ENCODE results near the gene APBB1IP. TPM values are rescaled to one million over a fixed set of nuclear protein-coding genes. Genes with fewer than 3 reads are reported as not detected.

The APBB1IP gene
- total RNA-seq, 4 donors from 2014 or later = 1.2 to 2.4 (median 1.9) TPM; not detected in 1

DNA sequence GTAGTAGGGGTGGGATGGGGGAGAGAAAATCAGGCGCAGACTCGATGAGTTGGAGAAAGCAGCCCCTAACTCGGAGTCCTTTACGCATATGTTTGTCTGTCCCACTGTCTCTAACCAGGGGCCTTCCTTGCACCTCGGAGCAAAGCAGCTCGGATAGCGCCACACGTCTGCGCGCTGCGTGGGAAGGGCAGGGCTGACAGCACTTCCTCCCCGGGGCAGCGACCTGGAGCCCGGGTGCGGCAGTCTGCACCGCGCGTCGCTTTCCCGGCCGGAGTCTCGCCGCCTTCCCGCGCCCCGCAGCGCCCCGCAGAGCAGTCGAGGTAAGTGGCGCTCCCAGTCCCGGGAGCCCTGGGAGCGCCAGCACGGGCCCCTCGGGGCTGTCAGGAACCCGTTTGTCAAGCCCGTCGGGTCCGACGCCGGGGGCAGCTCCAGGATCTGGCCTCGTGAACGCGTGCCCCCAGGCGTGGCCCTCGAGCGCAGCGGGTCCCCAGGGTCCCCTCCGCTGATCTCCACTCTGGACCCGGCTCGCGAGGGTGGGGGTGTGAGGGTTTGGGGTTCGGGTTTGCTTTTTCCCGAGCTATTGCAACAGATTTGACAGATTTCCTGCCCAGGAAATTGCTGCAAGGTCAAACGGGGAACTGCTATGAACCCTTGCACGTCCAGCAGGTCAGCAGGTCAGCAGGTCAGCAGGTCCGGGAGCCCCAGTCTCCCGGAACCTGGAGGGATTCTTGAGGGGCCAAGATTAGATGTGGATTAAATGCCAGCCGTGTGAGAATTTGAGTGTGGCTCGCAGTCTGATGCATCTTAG lies 597 bp downstream of the APBB1IP start:
- TF ChIP-seq POLR2A (IDR thresholded peaks at IDR 0.05) = no peak
- TF ChIP-seq, protein P1, sequence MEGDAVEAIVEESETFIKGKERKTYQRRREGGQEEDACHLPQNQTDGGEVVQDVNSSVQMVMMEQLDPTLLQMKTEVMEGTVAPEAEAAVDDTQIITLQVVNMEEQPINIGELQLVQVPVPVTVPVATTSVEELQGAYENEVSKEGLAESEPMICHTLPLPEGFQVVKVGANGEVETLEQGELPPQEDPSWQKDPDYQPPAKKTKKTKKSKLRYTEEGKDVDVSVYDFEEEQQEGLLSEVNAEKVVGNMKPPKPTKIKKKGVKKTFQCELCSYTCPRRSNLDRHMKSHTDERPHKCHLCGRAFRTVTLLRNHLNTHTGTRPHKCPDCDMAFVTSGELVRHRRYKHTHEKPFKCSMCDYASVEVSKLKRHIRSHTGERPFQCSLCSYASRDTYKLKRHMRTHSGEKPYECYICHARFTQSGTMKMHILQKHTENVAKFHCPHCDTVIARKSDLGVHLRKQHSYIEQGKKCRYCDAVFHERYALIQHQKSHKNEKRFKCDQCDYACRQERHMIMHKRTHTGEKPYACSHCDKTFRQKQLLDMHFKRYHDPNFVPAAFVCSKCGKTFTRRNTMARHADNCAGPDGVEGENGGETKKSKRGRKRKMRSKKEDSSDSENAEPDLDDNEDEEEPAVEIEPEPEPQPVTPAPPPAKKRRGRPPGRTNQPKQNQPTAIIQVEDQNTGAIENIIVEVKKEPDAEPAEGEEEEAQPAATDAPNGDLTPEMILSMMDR (IDR thresholded peaks at IDR 0.05) = no peak
- no peak for DNase-seq

DNA sequence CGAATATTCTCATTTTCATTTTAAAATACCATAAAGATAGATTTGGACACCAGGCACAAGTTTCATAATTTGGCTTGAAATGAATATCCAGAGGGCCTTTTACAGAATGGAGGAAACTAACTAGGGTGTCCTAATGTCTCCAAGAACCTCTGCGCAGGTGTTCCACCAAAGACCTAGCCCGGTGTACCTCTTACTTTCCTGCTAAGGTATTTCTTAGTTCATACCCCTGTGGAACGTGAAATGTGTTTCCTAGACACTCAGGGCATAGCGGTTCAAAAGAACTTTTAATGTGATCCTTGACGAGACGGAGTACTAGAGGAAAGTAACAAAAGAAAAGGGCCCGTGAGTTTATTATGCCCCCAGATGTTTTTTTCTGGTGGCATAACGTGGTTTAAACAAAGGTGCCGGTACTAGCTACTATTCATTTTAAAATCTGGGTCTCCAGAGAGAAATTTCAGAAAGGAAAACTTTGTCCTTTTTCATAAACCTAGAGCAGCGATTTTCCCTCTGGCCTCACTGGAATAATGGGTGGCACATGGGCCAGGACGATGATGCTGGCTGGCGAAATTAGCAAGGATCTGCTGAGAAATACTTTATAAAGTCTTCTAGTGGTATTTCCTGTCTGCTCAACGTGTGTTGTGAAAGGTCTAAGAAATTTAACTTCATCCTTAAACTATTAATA lies 1.4 kb downstream of the APBB1IP start:
- H3K4me1 ChIP-seq = no peaks in the 10 kb centered on the region
- no peak overlapping the region for H3K27ac ChIP-seq
- no peak for DNase-seq
- no peak overlapping the region for H3K4me3 ChIP-seq
- no peaks in the 10 kb centered on the region for H3K9me3 ChIP-seq
- no peaks in the 10 kb centered on the region for H3K36me3 ChIP-seq
- TF ChIP-seq, protein P1 (IDR thresholded peaks at IDR 0.05) = no peak
- no peak for TF ChIP-seq POLR2A (IDR thresholded peaks at IDR 0.05)
- H3K27me3 ChIP-seq = peaks cover 0 to 9% of the 10 kb centered on the region in 2 donors
- intact Hi-C loops (cut with DNase I; ENCODE audit: low total_unique reads) = no loop called here

More for the DNA sequence above, 597 bp downstream of the APBB1IP start:
- Histone ChIP-seq H3K27me3 (peaks cover 0 to 9% of the 10 kb centered on the region in 2 donors), H3K27ac (no peak overlapping the region), H3K36me3 (no peaks in the 10 kb centered on the region), H3K4me1 (no peaks in the 10 kb centered on the region), H3K9me3 (no peaks in the 10 kb centered on the region), H3K4me3 (no peak overlapping the region)
- intact Hi-C loops (cut with DNase I; ENCODE audit: low total_unique reads) = no loop called here

DNA sequence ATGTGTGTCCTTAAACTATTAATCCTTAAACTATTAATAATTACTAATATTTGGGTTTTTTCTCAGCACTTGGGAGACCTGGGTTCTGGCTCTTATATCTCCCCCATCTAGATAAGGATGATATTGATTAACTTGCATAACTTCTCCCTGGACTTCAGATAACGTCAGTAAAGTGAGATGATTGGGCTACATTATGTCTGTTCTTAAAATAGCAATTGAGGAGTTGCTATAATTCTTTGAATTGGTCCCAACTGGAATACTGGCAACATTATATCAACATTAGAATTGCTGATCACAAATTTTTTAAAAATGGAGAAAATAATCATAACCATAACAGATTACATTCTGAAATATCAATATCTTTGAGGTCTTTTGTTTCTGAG lies 1.9 kb downstream of the APBB1IP start:
- Histone ChIP-seq H3K4me3 (no peak overlapping the region), H3K4me1 (no peaks in the 10 kb centered on the region), H3K27me3 (peaks cover 0 to 9% of the 10 kb centered on the region in 2 donors), H3K27ac (no peak overlapping the region), H3K9me3 (no peaks in the 10 kb centered on the region), H3K36me3 (no peaks in the 10 kb centered on the region)
- DNase-seq = no peak
- TF ChIP-seq, protein P1 (IDR thresholded peaks at IDR 0.05) = no peak
- no peak for TF ChIP-seq POLR2A (IDR thresholded peaks at IDR 0.05)
- intact Hi-C loops (cut with DNase I; ENCODE audit: low total_unique reads) = no loop called here

DNA sequence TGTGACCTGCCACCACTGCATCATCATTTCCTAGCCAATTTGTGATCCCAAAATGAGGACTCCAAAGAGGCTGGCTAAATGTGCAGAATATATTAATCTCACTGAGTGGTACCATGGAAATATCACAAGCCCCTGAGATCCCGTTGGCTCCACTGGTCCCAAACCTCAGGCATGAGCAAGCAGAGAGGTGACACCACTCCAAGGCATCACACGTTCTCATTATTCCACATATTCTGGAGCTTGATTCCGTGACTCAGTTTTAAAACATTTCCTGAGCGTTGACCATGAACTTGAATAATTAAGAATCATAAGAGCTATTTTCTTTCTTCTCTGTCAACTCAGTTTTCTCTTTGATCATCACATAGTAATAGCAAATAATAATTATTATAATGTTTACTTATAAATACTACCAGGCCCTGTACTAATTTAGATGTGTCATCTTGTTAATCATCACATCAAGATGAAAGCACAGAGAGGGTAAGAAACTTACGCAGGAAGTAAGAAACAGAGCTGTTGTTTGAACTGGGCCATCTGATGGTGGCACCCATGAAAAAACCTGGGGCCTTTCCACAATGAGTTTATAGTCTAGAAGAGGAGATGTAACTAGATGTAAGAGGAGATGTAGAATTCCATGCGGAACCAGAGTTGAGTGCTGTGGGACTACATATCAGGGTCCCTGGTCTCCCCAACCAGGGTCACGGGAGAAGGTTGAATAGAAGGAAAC lies 3.5 kb downstream of the APBB1IP start:
- H3K4me1 ChIP-seq = no peaks in the 10 kb centered on the region
- intact Hi-C loops (cut with DNase I; ENCODE audit: low total_unique reads) = no loop called here
- no peak for DNase-seq
- no peaks in the 10 kb centered on the region for H3K9me3 ChIP-seq
- H3K27ac ChIP-seq = no peak overlapping the region
- TF ChIP-seq POLR2A (IDR thresholded peaks at IDR 0.05) = no peak
- TF ChIP-seq, protein P1 (IDR thresholded peaks at IDR 0.05) = no peak
- H3K4me3 ChIP-seq = no peak overlapping the region
- no peaks in the 10 kb centered on the region for H3K36me3 ChIP-seq
- H3K27me3 ChIP-seq = peaks cover 0 to 9% of the 10 kb centered on the region in 2 donors

All from uterus (tissue), 4 donors.